ENCODE results near the gene AMBN. TPM values are rescaled to one million over a fixed set of nuclear protein-coding genes. Genes with fewer than 3 reads are reported as not detected.
A peak's percentile ranks its signal among the peaks of the same experiment; 100 is the strongest.

The AMBN gene
- total RNA-seq, 1 experiment from 2014 or later, result not detected

DNA sequence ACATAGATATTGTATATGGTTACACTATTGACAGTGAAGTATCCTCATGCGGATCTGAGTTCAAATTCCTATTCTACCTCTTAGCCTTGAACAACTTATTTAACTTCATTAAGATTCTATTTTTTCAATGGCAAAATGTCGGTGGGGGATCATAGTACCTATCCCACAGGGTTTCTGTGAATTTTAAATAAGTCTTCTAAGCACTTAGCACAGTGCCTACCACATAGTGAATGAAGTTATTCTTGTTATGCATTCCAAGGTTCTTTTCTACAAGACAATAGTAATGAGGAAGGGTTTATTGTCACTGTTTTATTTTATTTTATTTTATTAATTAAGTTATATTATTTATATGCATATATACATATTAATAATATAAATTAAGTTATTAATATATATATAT is 27.7 kb downstream of the AMBN start:
- Histone ChIP-seq H3K4me3 (replicated peaks in 1 of 2; ENCODE audit: low read depth in 1 of 2, low read length in 2 of 2) (no peak overlapping the region), H3K9ac (ENCODE audit: low read length) (no peak overlapping the region), H2AFZ (ENCODE audit: low read depth, low read length, poor library complexity, severe bottlenecking) (no peak overlapping the region), H3K4me2 (ENCODE audit: low read length) (no peak overlapping the region), H3K27me3 (ENCODE audit: insufficient read depth, low read length) (no peaks in the 10 kb centered on the region), H3K79me2 (ENCODE audit: insufficient read depth, low read length) (no peaks in the 10 kb centered on the region), H3K36me3 (ENCODE audit: control insufficient read depth in 1 of 2, insufficient read depth in 2 of 2, low read length in 2 of 2) (no peaks in the 10 kb centered on the region; a peak in 1 of 4 replicates), H4K20me1 (ENCODE audit: insufficient read depth) (no peaks in the 10 kb centered on the region), H3K9me3 (ENCODE audit: control insufficient read depth in 1 of 2, insufficient read depth in 1 of 2, low read depth in 1 of 2, low read length in 2 of 2) (no peaks in the 10 kb centered on the region), H3K9me2 (ENCODE audit: insufficient read depth) (no peaks in the 10 kb centered on the region), H3K27ac (ENCODE audit: low read depth, low read length) (no peak overlapping the region), H3K4me1 (ENCODE audit: control insufficient read depth in 1 of 2, insufficient read depth in 2 of 2, low read length in 2 of 2) (no peaks in the 10 kb centered on the region)
- RAD21 ChIA-PET (ENCODE audit: low non-redundant PET in 1 of 2, low total read pairs in 2 of 2, uncharacterized antibody in 2 of 2, unreplicated experiment in 2 of 2), result no interaction called here
- POLR2A ChIA-PET, result no interaction called here
- CTCF ChIA-PET, result no interaction called here
- DNase-seq (ENCODE audit: low read depth, low spot score), result no peak
- no peak for TF ChIP-seq CEBPB (IDR thresholded peaks at IDR 0.05; ENCODE audit: low read depth)
- TF ChIP-seq TCF7L2 (IDR thresholded peaks at IDR 0.05; ENCODE audit: borderline replicate concordance, extremely low read depth, insufficient read depth, insufficient read length), result no peak
- TF ChIP-seq SRF (IDR thresholded peaks at IDR 0.05; ENCODE audit: low read depth), result no peak
- TF ChIP-seq, protein P1, sequence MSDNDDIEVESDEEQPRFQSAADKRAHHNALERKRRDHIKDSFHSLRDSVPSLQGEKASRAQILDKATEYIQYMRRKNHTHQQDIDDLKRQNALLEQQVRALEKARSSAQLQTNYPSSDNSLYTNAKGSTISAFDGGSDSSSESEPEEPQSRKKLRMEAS (IDR thresholded peaks at IDR 0.05), result no peak
- no peak for TF ChIP-seq POLR2A (IDR thresholded peaks at IDR 0.05; ENCODE audit: borderline replicate concordance, extremely low read depth, insufficient read depth, insufficient read length)
- ATAC-seq, result no peak
- BruUV-seq (replicated peaks), result no TSS peak
- intact Hi-C loops (cut with micrococcal nuclease), result no loop called here

DNA sequence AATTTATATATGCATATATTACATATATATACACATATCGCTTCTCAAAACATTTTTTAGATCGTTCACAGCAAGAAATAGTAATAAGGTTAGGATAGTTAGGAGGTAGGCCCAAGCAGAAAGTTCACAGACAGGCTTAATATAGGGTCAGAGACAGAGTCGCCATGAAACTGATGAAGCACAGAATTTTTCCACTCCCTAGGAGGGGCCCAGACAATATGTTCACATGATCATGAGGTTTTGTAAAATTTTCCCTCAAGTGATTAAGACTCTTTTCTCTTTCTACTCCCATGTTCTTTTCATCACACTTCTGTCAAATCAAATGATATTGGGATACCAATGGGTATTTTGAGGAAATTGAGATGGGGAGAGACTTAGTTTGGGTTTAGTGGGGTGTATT is 31.3 kb downstream of the AMBN start:
- ChIA-PET RAD21 (ENCODE audit: low non-redundant PET in 1 of 2, low total read pairs in 2 of 2, uncharacterized antibody in 2 of 2, unreplicated experiment in 2 of 2) (no interaction called here), CTCF (no interaction called here), POLR2A (no interaction called here)
- Histone ChIP-seq H3K4me1 (ENCODE audit: control insufficient read depth in 1 of 2, insufficient read depth in 2 of 2, low read length in 2 of 2) (no peaks in the 10 kb centered on the region), H4K20me1 (ENCODE audit: insufficient read depth) (no peaks in the 10 kb centered on the region), H2AFZ (ENCODE audit: low read depth, low read length, poor library complexity, severe bottlenecking) (peak overlapping the region; percentile 7), H3K36me3 (ENCODE audit: control insufficient read depth in 1 of 2, insufficient read depth in 2 of 2, low read length in 2 of 2) (no peaks in the 10 kb centered on the region; a peak in 1 of 4 replicates), H3K9me3 (ENCODE audit: control insufficient read depth in 1 of 2, insufficient read depth in 1 of 2, low read depth in 1 of 2, low read length in 2 of 2) (no peaks in the 10 kb centered on the region), H3K4me2 (ENCODE audit: low read length) (no peak overlapping the region), H3K27me3 (ENCODE audit: insufficient read depth, low read length) (no peaks in the 10 kb centered on the region), H3K4me3 (replicated peaks in 1 of 2; ENCODE audit: low read depth in 1 of 2, low read length in 2 of 2) (no peak overlapping the region), H3K79me2 (ENCODE audit: insufficient read depth, low read length) (no peaks in the 10 kb centered on the region), H3K9me2 (ENCODE audit: insufficient read depth) (no peaks in the 10 kb centered on the region), H3K9ac (ENCODE audit: low read length) (no peak overlapping the region), H3K27ac (ENCODE audit: low read depth, low read length) (no peak overlapping the region)
- no peak for ATAC-seq
- TF ChIP-seq, protein P2, sequence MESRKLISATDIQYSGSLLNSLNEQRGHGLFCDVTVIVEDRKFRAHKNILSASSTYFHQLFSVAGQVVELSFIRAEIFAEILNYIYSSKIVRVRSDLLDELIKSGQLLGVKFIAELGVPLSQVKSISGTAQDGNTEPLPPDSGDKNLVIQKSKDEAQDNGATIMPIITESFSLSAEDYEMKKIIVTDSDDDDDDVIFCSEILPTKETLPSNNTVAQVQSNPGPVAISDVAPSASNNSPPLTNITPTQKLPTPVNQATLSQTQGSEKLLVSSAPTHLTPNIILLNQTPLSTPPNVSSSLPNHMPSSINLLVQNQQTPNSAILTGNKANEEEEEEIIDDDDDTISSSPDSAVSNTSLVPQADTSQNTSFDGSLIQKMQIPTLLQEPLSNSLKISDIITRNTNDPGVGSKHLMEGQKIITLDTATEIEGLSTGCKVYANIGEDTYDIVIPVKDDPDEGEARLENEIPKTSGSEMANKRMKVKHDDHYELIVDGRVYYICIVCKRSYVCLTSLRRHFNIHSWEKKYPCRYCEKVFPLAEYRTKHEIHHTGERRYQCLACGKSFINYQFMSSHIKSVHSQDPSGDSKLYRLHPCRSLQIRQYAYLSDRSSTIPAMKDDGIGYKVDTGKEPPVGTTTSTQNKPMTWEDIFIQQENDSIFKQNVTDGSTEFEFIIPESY (IDR thresholded peaks at IDR 0.05; ENCODE audit: extremely low read depth, insufficient replicate concordance, low read length), result no peak
- no peak for TF ChIP-seq EGR1 (IDR thresholded peaks at IDR 0.05; ENCODE audit: low read depth)
- TF ChIP-seq EZH2 (IDR thresholded peaks at IDR 0.05), result no peak
- no TSS peak for BruUV-seq (replicated peaks)
- intact Hi-C loops (cut with micrococcal nuclease), result no loop called here
- no peak for DNase-seq (ENCODE audit: low read depth, low spot score)
